Suppressor macrophage (primary cell): Measurements from ENCODE around the gene ATP6AP2.
"Not testable (repeated sequence)": the region's sequence is repeated elsewhere in the genome, so short reads cannot be mapped to it uniquely, and the experiment has no call there.

Experiments used
- DNase-seq, 4 experiments: peaks; one replicate each; pipeline ENCODE4 v3.0.0-alpha.2; 2020 to 2022

ATP6AP2 gene

GRCh38 chrX:40575411-40575810 lies 5.4 kb upstream of the ATP6AP2 start:
- DNase-seq, result not testable (repeated sequence)

- no peak for DNase-seq
These were observed 4.5 kb upstream of the ATP6AP2 start for GRCh38 chrX:40576291-40576690.

- DNase-seq, result peak; percentile 45 to 69 (median 62)
These were observed 2.6 kb upstream of the ATP6AP2 start for GRCh38 chrX:40578039-40578695.

- DNase-seq, result peak; percentile 15 to 75 (median 52)
These were observed 1.6 kb upstream of the ATP6AP2 start for GRCh38 chrX:40579141-40579540.

GRCh38 chrX:40579900-40580536 lies 752 bp upstream of the ATP6AP2 start:
- peak in 1 of 4 experiments; percentile 17 for DNase-seq

- peak; percentile 19 to 71 (median 44) for DNase-seq
These were observed 658 bp downstream of the ATP6AP2 start for GRCh38 chrX:40581336-40581920.

GRCh38 chrX:40582178-40582577 lies 1.4 kb downstream of the ATP6AP2 start:
- not testable (repeated sequence) for DNase-seq

- peak; percentile 10 to 78 (median 44) for DNase-seq
These were observed 2.0 kb downstream of the ATP6AP2 start for GRCh38 chrX:40582811-40583210.

- not testable (repeated sequence) for DNase-seq
These were observed 6.9 kb downstream of the ATP6AP2 start for GRCh38 chrX:40587623-40588022.

- DNase-seq, result not testable (repeated sequence)
These were observed 9.0 kb downstream of the ATP6AP2 start for GRCh38 chrX:40589616-40590321.

GRCh38 chrX:40603446-40603845 lies 22.7 kb downstream of the ATP6AP2 start:
- no peak for DNase-seq

GRCh38 chrX:40607381-40607780 lies 26.6 kb downstream of the ATP6AP2 start:
- no peak for DNase-seq

- no peak for DNase-seq
These were observed 31.7 kb downstream of the ATP6AP2 start for GRCh38 chrX:40612511-40612910.

GRCh38 chrX:40615976-40616375 lies 35.2 kb downstream of the ATP6AP2 start:
- DNase-seq, result no peak

- DNase-seq, result no peak
These were observed 36.8 kb downstream of the ATP6AP2 start for GRCh38 chrX:40617566-40617965.

GRCh38 chrX:40622479-40623138 lies 41.8 kb downstream of the ATP6AP2 start:
- DNase-seq, result no peak

GRCh38 chrX:40623139-40623536 lies 42.4 kb downstream of the ATP6AP2 start, which contains the start of gene MPC1L:
MPC1L (plus strand) TSS chrX:40623428; CDS start chrX:40623566, 138 bp downstream.
- DNase-seq, result no peak

- no peak for DNase-seq
These were observed 42.9 kb downstream of the ATP6AP2 start for GRCh38 chrX:40623665-40624064.

GRCh38 chrX:40625294-40625693 lies 44.5 kb downstream of the ATP6AP2 start:
- no peak for DNase-seq

- no peak for DNase-seq
These were observed 47.7 kb downstream of the ATP6AP2 start for GRCh38 chrX:40628506-40628905.

GRCh38 chrX:40632199-40632598 lies 51.4 kb downstream of the ATP6AP2 start:
- no peak for DNase-seq

GRCh38 chrX:40637687-40638086 lies 56.9 kb downstream of the ATP6AP2 start:
- no peak for DNase-seq

- DNase-seq, result peak; percentile 62 to 87 (median 74)
These were observed 63.4 kb downstream of the ATP6AP2 start for GRCh38 chrX:40644176-40644575.
